DND-41 (cell line): ENCODE results near the gene INPP5B.

ENCODE experiments used
- EZH2 ChIP-seq: IDR thresholded peaks from 3 replicates; pipeline ENCODE4 v1.6.1; 2012; ENCODE audit warnings: borderline replicate concordance, low read depth, mild to moderate bottlenecking, moderate library complexity, low read length, inconsistent platforms; ENCODE audit not compliant: severe bottlenecking
- TF ChIP-seq, protein P1 (sequence below): IDR thresholded peaks from 2 replicates; pipeline ENCODE4 v1.5.1; 2012; ENCODE audit warnings: borderline replicate concordance, low read length, moderate library complexity, mild to moderate bottlenecking; ENCODE audit not compliant: poor library complexity, severe bottlenecking; ENCODE audit errors: extremely low read depth

DNA sequence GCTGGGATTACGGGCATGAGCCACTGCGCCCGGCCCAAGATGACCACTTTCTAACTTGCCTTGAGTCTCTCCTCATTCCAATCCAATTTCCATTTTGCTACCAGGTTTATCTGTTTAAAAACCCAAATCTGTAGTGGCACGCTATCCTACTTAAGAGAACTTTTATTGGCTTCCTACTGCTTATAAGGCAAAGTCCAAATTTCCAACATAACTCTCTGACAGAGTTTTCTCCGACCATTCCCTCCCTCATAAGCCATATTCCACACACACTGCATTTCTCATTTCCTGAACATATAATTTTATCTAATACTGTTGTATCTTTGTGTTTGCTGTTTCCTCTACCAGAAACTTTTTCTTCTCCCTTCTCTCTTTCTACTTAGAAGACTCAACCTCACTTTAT lies 27.7 kb upstream of the INPP5B start:
- TF ChIP-seq, protein P1, sequence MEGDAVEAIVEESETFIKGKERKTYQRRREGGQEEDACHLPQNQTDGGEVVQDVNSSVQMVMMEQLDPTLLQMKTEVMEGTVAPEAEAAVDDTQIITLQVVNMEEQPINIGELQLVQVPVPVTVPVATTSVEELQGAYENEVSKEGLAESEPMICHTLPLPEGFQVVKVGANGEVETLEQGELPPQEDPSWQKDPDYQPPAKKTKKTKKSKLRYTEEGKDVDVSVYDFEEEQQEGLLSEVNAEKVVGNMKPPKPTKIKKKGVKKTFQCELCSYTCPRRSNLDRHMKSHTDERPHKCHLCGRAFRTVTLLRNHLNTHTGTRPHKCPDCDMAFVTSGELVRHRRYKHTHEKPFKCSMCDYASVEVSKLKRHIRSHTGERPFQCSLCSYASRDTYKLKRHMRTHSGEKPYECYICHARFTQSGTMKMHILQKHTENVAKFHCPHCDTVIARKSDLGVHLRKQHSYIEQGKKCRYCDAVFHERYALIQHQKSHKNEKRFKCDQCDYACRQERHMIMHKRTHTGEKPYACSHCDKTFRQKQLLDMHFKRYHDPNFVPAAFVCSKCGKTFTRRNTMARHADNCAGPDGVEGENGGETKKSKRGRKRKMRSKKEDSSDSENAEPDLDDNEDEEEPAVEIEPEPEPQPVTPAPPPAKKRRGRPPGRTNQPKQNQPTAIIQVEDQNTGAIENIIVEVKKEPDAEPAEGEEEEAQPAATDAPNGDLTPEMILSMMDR, result no peak
- TF ChIP-seq EZH2, result no peak
